ENCODE measurements around the gene LCN12. TPM values are rescaled to one million over a fixed set of nuclear protein-coding genes. Genes with fewer than 3 reads are reported as not detected.

The LCN12 gene, protein sequence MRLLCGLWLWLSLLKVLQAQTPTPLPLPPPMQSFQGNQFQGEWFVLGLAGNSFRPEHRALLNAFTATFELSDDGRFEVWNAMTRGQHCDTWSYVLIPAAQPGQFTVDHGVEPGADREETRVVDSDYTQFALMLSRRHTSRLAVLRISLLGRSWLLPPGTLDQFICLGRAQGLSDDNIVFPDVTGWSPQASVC
- 0.19 TPM in 1 of 2 replicates, not detected in the other for total RNA-seq (ENCODE audit: low replicate concordance)

DNA sequence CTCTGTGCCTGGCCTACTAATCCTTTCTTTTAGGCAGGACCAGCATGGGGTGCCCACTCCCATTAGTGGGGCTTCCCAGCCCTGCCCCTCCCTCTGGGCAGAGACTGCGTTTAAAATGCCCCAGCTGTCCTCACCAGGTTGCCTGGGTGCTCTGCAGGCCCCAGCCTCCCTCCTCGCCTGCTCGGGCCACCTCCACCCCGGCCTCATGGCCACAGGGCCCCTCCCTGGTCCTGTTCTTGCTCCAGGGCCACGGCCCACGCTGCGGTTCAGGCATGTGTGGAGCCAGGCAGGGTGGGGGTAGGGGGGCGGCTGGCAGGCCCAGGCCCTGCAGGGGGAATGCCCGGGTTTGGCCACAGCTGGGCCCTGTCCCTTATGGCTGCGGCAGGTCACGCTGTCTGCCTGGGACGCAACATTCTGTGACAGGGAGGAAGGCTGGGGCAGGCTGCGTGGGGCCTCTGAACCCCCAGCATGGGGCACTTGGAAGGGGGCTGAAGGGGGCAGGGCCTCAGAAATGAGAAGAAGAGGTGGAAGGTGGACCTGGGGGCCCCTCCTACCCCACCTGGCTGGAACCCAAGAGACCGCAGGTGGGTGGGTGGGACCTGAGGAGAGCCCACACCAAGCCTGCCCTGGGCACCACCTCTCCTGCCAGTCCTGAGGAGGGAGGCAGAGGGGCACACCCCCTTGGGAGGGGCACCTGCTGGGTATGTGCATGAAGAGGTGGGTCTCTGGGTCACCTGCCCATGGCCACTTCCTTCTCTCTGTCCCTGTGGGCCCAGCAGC is at the start of gene LCN12:
Gene LCN12, plus strand, starts transcription at position 733 of the 780 bp plus-strand sequence. CDS start 55 bp downstream, outside the sequence.
- Histone ChIP-seq H3K36me3 (no peaks in the 10 kb centered on the region), H2AFZ (replicated peaks) (no peak within 1 kb of the TSS), H3K27me3 (no peaks in the 10 kb centered on the region), H3K9me3 (ENCODE audit: low read depth) (no peaks in the 10 kb centered on the region), H4K20me1 (ENCODE audit: low read depth) (no peaks in the 10 kb centered on the region), H3K4me1 (peaks cover 21% of the 10 kb centered on the region), H3K27ac (no peak within 1 kb of the TSS), H3K4me2 (peak within 1 kb of the TSS; percentile 10), H3K9ac (no peak within 1 kb of the TSS), H3F3A (ENCODE audit: low read depth) (peaks cover 18% of the 10 kb centered on the region), H3K4me3 (no peak within 1 kb of the TSS), H3K79me2 (ENCODE audit: low read depth) (no peaks in the 10 kb centered on the region)
- Mint-ChIP-seq H3K9me3 (no peaks in the 10 kb centered on the region), H3K4me1 (peaks cover 6% of the 10 kb centered on the region), H3K27me3 (ENCODE audit: insufficient read depth, low read depth) (peaks cover 5% of the 10 kb centered on the region), H3K36me3 (peaks cover 3% of the 10 kb centered on the region), H3K4me3 (peak within 1 kb of the TSS; percentile 77), H3K27ac (no peak within 1 kb of the TSS)
- DNase-seq (ENCODE audit: low spot score), result no peak
- no peak for TF ChIP-seq EZH2 (IDR thresholded peaks at IDR 0.05)
- TF ChIP-seq, protein P1, sequence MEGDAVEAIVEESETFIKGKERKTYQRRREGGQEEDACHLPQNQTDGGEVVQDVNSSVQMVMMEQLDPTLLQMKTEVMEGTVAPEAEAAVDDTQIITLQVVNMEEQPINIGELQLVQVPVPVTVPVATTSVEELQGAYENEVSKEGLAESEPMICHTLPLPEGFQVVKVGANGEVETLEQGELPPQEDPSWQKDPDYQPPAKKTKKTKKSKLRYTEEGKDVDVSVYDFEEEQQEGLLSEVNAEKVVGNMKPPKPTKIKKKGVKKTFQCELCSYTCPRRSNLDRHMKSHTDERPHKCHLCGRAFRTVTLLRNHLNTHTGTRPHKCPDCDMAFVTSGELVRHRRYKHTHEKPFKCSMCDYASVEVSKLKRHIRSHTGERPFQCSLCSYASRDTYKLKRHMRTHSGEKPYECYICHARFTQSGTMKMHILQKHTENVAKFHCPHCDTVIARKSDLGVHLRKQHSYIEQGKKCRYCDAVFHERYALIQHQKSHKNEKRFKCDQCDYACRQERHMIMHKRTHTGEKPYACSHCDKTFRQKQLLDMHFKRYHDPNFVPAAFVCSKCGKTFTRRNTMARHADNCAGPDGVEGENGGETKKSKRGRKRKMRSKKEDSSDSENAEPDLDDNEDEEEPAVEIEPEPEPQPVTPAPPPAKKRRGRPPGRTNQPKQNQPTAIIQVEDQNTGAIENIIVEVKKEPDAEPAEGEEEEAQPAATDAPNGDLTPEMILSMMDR (IDR thresholded peaks at IDR 0.05), result no peak
- no peak for TF ChIP-seq EZH2phosphoT487 (IDR thresholded peaks at IDR 0.05)

DNA sequence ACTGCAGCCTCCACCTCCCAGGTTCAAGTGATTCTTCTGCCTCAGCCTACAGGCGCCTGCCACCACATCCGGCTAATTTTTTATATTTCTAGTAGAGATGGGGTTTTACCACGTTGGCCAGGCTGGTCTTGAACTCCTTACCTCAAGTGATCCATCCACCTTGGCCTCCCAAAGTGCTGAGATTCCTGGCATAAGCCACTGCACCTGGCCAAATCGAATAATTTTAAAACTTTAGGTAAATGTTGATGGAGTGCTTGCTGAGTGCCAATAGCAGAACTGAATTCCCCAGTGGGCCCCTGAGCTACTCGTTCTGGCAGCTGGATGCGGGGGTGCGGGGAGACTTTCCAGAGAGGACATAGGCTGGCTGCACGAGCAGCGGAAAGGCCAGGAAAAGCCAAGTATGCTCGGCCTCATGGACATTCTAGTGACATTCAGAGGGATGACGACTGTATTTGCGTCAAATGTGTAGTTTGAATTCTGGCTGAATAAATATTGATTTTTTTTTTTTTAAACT is 49.0 kb upstream of the LCN12 start:
- Histone ChIP-seq H3K4me2 (no peak overlapping the region), H3K9ac (no peak overlapping the region), H3K27me3 (no peaks in the 10 kb centered on the region), H3F3A (ENCODE audit: low read depth) (no peaks in the 10 kb centered on the region), H3K27ac (no peak overlapping the region), H3K9me3 (ENCODE audit: low read depth) (no peaks in the 10 kb centered on the region), H3K36me3 (peaks cover 3% of the 10 kb centered on the region), H3K4me3 (no peak overlapping the region), H3K79me2 (ENCODE audit: low read depth) (no peaks in the 10 kb centered on the region), H3K4me1 (no peaks in the 10 kb centered on the region), H4K20me1 (ENCODE audit: low read depth) (peaks cover 11% of the 10 kb centered on the region), H2AFZ (replicated peaks) (no peak overlapping the region)
- peaks cover 20% of the 10 kb centered on the region for H3K36me3 Mint-ChIP-seq
- no peak overlapping the region for H3K4me3 Mint-ChIP-seq
- H3K9me3 Mint-ChIP-seq, result no peaks in the 10 kb centered on the region
- no peak overlapping the region for H3K27ac Mint-ChIP-seq
- peaks cover 3% of the 10 kb centered on the region for H3K27me3 Mint-ChIP-seq (ENCODE audit: insufficient read depth, low read depth)
- no peak for TF ChIP-seq EZH2 (IDR thresholded peaks at IDR 0.05)
- TF ChIP-seq, protein P1 (IDR thresholded peaks at IDR 0.05), result no peak
- no peaks in the 10 kb centered on the region for H3K4me1 Mint-ChIP-seq
- DNase-seq (ENCODE audit: low spot score), result no peak

DNA sequence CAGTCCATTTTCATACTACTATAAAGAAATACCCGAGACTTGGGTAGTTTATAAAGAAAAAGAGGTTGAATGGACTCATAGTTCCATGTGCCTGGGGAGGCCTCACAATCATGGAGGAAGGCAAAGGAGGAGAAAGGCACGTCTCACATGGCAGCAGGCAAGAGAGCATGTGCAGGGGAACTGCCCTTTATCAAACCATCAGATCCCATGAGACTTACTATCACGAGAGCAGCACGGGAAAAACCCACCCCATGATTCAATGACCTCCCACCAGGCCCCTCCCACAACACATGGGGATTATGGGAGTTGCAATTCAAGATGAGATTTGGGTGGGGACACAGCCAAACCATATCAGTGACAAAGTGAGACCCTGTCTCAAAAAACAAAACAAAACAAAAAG is 45.8 kb upstream of the LCN12 start:
- Histone ChIP-seq H3F3A (ENCODE audit: low read depth) (no peaks in the 10 kb centered on the region), H3K4me3 (no peak overlapping the region), H3K4me1 (no peaks in the 10 kb centered on the region), H3K36me3 (no peaks in the 10 kb centered on the region), H3K27ac (no peak overlapping the region), H3K9ac (no peak overlapping the region), H3K4me2 (no peak overlapping the region), H3K27me3 (no peaks in the 10 kb centered on the region), H3K9me3 (ENCODE audit: low read depth) (no peaks in the 10 kb centered on the region), H2AFZ (replicated peaks) (no peak overlapping the region), H3K79me2 (ENCODE audit: low read depth) (no peaks in the 10 kb centered on the region), H4K20me1 (ENCODE audit: low read depth) (no peaks in the 10 kb centered on the region)
- Mint-ChIP-seq H3K4me1 (no peaks in the 10 kb centered on the region), H3K4me3 (no peak overlapping the region), H3K27me3 (ENCODE audit: insufficient read depth, low read depth) (peaks cover 3% of the 10 kb centered on the region), H3K9me3 (no peaks in the 10 kb centered on the region), H3K36me3 (peaks cover 10% of the 10 kb centered on the region), H3K27ac (peak overlapping the region; percentile 43)
- no peak for DNase-seq (ENCODE audit: low spot score)
- TF ChIP-seq EZH2phosphoT487 (IDR thresholded peaks at IDR 0.05) (no peak), EZH2 (IDR thresholded peaks at IDR 0.05) (no peak)
- TF ChIP-seq, protein P1 (IDR thresholded peaks at IDR 0.05), result no peak

Data from neural progenitor cell (in vitro differentiated cells).